Kidney capillary endothelial cell (primary cell): ENCODE data around the gene KRAS.

Experiments used
- DNase-seq: peaks from one replicate; pipeline ENCODE4 v3.0.0-alpha.2; 2018; ENCODE audit warnings: low spot score

Gene KRAS

GRCh38 chr12:25254271-25254880 is 3.6 kb upstream of the KRAS start:
- DNase-seq: no peak

- no peak for DNase-seq
Measured at GRCh38 chr12:25253371-25254068, 2.8 kb upstream of the KRAS start.

- no peak for DNase-seq
Measured at GRCh38 chr12:25252946-25253345, 2.2 kb upstream of the KRAS start.

DNA sequence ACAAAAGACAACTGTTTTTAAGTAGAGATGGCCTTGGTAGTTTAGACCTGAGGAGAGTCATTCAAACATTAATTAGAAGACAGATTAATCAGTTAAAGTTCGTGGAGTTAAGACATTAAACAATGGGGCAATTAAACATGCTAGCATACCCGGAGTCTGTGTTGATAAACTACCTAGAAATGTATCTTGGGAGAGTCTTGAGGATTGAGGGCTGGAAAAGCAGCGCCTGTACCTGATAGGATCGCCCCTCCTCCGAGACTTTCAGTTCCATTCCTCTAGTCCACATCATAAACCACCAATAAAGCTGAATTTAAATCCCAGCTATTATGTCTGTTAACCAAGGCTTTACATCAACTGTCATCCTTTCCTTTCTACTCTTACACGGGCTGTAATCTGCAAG is 1.0 kb upstream of the KRAS start:
- DNase-seq: no peak

GRCh38 chr12:25249931-25250738 is 594 bp downstream of the KRAS start:
- DNase-seq: peak; percentile 25

- DNase-seq: no peak
Measured at GRCh38 chr12:25248732-25249131, 2.0 kb downstream of the KRAS start.

DNA sequence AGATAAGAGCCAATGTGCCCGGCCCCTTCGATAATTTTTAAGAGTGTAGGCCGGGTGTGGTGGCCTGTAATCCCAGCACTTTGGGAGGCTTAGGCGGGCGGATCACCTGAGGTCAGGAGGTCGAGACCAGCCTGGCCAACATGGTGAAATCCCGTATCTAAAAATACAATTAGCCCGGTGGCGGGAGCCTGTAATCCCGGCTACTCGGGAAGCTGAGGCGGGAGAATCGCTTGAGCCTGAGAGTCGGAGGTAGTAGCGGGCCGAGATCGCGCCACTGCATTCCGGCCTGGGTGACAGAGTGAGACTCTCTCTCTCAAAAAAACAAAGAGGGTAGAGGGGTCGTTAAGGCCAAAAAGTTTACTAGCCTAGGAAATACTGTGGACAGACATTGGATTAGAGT is 2.6 kb downstream of the KRAS start:
- DNase-seq: no peak

DNA sequence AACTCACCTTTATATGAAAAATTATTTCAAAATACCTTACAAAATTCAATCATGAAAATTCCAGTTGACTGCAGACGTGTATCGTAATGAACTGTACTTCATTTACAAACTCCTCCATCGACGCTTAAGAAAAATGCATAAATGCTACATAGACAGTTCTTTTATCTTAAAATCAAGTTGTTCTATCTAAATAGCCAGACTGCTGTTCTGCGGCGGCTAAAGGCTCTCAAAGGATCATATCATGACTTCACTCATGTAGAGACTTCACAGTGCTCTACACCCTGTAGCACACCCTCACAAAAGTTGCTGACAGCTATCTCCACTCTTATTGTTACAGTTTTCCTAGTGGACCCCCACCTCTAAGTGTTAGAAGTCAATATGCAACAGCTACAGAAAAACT is 5.2 kb downstream of the KRAS start:
- no peak for DNase-seq

DNA sequence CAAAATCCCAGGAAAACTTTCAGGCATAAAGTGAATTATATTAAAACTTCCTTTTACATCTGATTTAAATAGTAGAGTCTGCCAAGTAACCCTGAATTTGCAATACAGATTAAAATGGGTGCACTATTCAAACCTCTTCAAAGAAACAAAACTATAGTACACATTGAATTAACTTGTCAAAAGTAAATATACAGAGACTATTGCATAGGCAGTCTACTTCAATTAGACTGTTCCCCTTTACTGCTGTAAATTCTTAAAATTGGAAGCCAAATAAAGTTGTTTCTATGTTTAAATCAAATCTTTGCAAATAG is 7.1 kb downstream of the KRAS start:
- no peak for DNase-seq

GRCh38 chr12:25242981-25243679 is 7.6 kb downstream of the KRAS start:
- no peak for DNase-seq

DNA sequence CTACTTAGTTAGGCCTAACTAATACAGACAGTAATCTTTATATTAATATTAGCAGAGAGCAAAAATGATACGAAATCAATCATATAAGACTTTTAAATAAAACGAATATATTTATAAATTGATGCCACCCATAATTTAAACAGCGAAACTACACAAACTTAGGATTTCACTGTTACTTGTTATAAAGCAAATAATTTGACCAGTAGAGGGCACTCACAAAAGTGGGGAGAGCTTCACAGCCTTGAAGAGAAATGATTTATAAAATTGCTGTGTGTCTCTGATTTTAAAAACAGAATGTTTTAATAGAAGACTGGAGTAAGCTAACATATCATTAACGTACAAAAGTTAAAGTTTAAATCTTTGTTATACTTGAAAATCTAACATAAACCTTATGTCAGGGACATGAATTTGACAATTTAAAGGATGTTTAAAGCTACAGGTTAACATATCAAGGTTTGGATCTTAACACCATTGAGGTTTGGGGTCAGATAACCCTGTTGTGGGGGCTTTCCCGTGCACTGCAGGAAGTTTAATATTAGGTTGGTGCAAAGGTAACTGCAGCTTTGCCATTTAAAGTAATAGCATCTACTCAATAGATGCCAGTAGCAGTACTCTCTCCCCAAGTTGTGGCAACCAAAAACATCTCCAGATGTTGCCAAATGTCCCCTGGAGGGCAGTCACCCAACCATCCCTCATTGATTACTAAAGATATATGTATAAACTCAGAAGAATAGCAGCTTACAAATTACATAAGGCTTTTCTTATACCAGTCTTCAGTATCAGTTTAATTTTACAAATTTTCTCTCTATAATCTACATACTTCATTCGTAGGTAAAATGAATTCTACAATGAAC is 9.3 kb downstream of the KRAS start:
- peak; percentile 38 for DNase-seq

- DNase-seq: no peak
Measured at GRCh38 chr12:25236626-25237025, 14.1 kb downstream of the KRAS start.

DNA sequence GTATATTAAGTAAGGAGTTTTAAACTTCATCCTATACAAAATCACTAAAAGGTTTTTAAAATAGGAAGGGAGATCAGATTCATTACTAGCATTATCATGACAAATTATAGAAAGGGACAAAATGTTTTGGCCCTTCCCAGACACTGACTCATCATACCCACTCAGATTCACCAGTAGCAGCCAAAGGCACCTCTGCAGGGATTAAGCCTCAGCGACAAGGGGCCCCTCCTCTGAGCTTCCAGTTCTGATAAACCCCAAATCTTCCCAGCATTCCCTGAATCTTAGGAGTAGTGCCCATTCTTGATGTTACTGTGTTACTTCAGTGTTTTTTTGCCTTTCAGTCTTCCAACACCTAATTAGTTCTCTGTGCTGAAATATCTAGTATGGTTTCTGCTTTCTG is 14.5 kb downstream of the KRAS start:
- DNase-seq: no peak

- DNase-seq: no peak
Measured at GRCh38 chr12:25213338-25213737, 37.4 kb downstream of the KRAS start.

GRCh38 chr12:25208554-25208953 is 42.2 kb downstream of the KRAS start:
- DNase-seq: no peak

- no peak for DNase-seq
Measured at GRCh38 chr12:25207846-25208245, 42.9 kb downstream of the KRAS start.

GRCh38 chr12:25207411-25207810 is 43.3 kb downstream of the KRAS start:
- no peak for DNase-seq

DNA sequence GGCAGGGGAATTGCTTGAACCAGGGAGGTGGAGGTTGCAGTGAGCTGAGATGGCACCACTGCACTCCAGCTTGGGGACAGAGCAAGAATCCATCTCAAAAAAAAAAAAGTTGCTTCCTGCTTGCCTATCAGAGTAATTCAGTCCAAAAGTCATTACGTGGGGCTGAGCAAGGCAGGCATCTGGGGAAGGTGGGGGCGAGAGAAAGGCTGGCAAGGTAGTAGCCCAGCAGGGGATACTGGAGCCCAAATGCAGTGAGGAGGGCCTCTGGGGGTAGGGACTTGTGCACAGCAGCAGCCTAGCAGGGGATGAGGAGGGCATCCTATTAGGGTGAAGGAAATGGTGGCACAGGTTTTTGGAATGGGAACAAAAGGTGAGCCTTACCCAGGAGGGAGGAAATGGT is 48.6 kb downstream of the KRAS start:
- no peak for DNase-seq

DNA sequence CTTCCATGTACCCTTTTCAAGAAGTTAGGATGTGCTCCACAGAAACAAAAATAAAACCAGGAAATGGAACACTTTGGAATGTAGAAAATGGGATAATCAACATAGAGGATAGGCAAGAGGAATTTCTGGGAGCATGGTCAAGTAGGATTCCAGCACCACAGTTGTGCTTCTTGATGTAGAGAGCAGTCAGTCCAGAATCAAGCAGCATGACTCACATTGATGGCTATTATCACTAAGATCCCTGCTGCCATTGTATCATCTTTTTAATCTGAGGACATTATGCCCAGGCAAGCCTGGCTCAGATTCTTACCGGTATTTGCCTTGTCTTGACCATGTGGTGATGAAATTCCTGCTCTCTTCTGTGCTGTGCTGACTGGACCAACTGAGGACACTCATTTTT is 50.0 kb downstream of the KRAS start:
- DNase-seq: no peak

GRCh38 chr12:25197608-25198007 is 53.1 kb downstream of the KRAS start:
- no peak for DNase-seq

GRCh38 chr12:25195056-25195971 is 55.4 kb downstream of the KRAS start, which contains the start of the genes DNAI7 and ETFRF1:
Gene DNAI7 (minus strand): TSS chr12:25195160. CDS start chr12:25195078, 82 bp downstream.
Gene ETFRF1 (plus strand): TSS chr12:25195237. CDS start chr12:25203957, 8,720 bp downstream.
- peak; percentile 92 for DNase-seq
